ENCODE measurements around the gene TRIM40. TPM values are rescaled to one million over a fixed set of nuclear protein-coding genes. Genes with fewer than 3 reads are reported as not detected.

The TRIM40 gene
- total and polyA plus RNA-seq, 2 experiments from 2014 or later, result not detected

DNA sequence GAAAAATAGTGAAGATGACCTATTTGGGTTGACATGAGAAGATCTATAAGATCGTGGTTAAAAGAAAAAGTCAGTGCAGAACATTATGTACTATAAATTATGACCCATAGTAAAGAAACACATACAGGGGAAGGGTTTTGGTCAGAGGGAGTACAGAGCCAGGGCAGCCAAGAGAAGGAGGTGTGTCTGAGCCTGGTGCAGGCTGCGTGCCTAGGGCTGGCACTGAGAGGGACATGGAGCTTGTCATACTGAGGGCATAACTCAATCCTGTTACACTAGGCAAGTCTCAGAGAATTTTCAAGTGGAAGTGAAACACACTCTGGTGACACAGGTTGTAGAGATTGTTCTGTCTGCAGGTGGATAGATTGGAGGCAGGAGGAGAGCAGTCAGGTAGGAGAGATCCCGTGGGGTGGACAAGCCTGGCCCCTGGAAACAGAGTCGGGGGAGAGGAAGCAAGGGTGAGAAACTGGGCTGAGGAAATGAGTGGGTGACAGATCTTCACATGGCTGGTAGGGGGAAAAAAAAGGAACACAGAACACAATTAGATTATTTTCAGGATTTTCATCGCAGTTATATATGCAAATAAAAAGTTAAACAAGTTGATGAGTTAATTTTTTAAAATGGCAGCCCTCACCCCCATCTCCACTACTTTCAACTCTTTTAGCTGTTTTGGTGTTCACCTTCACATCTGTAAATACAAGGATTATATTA is 41.8 kb upstream of the TRIM40 start (continued):
- TF ChIP-seq, protein P1, sequence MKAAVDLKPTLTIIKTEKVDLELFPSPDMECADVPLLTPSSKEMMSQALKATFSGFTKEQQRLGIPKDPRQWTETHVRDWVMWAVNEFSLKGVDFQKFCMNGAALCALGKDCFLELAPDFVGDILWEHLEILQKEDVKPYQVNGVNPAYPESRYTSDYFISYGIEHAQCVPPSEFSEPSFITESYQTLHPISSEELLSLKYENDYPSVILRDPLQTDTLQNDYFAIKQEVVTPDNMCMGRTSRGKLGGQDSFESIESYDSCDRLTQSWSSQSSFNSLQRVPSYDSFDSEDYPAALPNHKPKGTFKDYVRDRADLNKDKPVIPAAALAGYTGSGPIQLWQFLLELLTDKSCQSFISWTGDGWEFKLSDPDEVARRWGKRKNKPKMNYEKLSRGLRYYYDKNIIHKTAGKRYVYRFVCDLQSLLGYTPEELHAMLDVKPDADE (IDR thresholded peaks at IDR 0.05), result no peak
- no peak for TF ChIP-seq POLR2AphosphoS5 (IDR thresholded peaks at IDR 0.05; ENCODE audit: low read depth)
- TF ChIP-seq, protein P2, sequence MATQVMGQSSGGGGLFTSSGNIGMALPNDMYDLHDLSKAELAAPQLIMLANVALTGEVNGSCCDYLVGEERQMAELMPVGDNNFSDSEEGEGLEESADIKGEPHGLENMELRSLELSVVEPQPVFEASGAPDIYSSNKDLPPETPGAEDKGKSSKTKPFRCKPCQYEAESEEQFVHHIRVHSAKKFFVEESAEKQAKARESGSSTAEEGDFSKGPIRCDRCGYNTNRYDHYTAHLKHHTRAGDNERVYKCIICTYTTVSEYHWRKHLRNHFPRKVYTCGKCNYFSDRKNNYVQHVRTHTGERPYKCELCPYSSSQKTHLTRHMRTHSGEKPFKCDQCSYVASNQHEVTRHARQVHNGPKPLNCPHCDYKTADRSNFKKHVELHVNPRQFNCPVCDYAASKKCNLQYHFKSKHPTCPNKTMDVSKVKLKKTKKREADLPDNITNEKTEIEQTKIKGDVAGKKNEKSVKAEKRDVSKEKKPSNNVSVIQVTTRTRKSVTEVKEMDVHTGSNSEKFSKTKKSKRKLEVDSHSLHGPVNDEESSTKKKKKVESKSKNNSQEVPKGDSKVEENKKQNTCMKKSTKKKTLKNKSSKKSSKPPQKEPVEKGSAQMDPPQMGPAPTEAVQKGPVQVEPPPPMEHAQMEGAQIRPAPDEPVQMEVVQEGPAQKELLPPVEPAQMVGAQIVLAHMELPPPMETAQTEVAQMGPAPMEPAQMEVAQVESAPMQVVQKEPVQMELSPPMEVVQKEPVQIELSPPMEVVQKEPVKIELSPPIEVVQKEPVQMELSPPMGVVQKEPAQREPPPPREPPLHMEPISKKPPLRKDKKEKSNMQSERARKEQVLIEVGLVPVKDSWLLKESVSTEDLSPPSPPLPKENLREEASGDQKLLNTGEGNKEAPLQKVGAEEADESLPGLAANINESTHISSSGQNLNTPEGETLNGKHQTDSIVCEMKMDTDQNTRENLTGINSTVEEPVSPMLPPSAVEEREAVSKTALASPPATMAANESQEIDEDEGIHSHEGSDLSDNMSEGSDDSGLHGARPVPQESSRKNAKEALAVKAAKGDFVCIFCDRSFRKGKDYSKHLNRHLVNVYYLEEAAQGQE (IDR thresholded peaks at IDR 0.05; ENCODE audit: unreplicated experiment), result no peak
- TF ChIP-seq EZH2 (IDR thresholded peaks at IDR 0.05; ENCODE audit: low read depth, unreplicated experiment), result no peak
- TF ChIP-seq NANOG (IDR thresholded peaks at IDR 0.05; ENCODE audit: borderline replicate concordance), result no peak
- no peak for TF ChIP-seq ZNF114 (CRISPR knock-in tag; IDR thresholded peaks at IDR 0.05)
- no peak for TF ChIP-seq STAT1 (IDR thresholded peaks at IDR 0.05; ENCODE audit: unreplicated experiment)
- TF ChIP-seq, protein P3, sequence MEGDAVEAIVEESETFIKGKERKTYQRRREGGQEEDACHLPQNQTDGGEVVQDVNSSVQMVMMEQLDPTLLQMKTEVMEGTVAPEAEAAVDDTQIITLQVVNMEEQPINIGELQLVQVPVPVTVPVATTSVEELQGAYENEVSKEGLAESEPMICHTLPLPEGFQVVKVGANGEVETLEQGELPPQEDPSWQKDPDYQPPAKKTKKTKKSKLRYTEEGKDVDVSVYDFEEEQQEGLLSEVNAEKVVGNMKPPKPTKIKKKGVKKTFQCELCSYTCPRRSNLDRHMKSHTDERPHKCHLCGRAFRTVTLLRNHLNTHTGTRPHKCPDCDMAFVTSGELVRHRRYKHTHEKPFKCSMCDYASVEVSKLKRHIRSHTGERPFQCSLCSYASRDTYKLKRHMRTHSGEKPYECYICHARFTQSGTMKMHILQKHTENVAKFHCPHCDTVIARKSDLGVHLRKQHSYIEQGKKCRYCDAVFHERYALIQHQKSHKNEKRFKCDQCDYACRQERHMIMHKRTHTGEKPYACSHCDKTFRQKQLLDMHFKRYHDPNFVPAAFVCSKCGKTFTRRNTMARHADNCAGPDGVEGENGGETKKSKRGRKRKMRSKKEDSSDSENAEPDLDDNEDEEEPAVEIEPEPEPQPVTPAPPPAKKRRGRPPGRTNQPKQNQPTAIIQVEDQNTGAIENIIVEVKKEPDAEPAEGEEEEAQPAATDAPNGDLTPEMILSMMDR (conservative IDR thresholded peaks at IDR 0.05; ENCODE audit: low read depth in 2 of 2), result no peak
- no peak for TF ChIP-seq JUNB (IDR thresholded peaks at IDR 0.05; ENCODE audit: unreplicated experiment)
- no peak for TF ChIP-seq EZH2phosphoT487 (IDR thresholded peaks at IDR 0.05; ENCODE audit: unreplicated experiment)

DNA sequence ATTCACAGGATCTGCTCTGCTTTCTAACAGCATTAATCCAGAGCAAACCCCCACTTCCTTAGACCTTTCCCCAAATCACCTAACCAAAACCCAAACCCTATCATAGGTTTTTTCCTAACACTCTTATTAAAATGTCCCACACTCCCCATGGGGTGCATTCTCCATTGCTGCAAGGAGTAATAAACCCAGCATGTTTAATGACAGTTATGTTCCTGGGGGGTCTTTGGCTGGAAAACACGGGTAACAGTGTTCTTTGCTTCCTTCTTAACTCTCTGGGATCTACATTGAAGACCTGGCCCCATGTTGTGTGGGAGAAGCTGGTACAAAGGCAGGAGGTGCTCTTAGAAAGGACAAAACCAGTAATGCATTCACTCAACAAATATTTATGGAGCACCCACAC is 39.1 kb upstream of the TRIM40 start:
- Histone ChIP-seq H3K4me3 (no peak overlapping the region), H3F3A (replicated peaks; ENCODE audit: low read depth) (no peaks in the 10 kb centered on the region; the same call in 1 of the 2 replicates), H4K20me1 (replicated peaks; ENCODE audit: insufficient read depth) (no peaks in the 10 kb centered on the region), H3K27me3 (ENCODE audit: insufficient read depth) (peaks cover 90% of the 10 kb centered on the region), H3K27ac (ENCODE audit: low read depth) (no peak overlapping the region), H3K4me1 (ENCODE audit: insufficient read depth) (peaks cover 19% of the 10 kb centered on the region), H3K4me2 (no peak overlapping the region), H3K9me2 (ENCODE audit: insufficient read depth) (no peaks in the 10 kb centered on the region), H3K79me2 (replicated peaks; ENCODE audit: insufficient read depth) (no peaks in the 10 kb centered on the region), H2AFZ (no peak overlapping the region), H3K36me3 (ENCODE audit: insufficient read depth) (no peaks in the 10 kb centered on the region)
- no peak overlapping the region for H3K27ac Mint-ChIP-seq
- H3K9me3 Mint-ChIP-seq, result no peaks in the 10 kb centered on the region; the same call in 2 of the 3 replicates
- peaks cover 54% of the 10 kb centered on the region for H3K27me3 Mint-ChIP-seq (ENCODE audit: insufficient read depth, low read depth, poor library complexity)
- no peak for TF ChIP-seq EZH2 (IDR thresholded peaks at IDR 0.05; ENCODE audit: low read depth, unreplicated experiment)
- no peak for TF ChIP-seq NANOG (IDR thresholded peaks at IDR 0.05; ENCODE audit: borderline replicate concordance)
- no peak for TF ChIP-seq ZNF331 (CRISPR knock-in tag; IDR thresholded peaks at IDR 0.05; ENCODE audit: low read depth)
- TF ChIP-seq, protein P4, sequence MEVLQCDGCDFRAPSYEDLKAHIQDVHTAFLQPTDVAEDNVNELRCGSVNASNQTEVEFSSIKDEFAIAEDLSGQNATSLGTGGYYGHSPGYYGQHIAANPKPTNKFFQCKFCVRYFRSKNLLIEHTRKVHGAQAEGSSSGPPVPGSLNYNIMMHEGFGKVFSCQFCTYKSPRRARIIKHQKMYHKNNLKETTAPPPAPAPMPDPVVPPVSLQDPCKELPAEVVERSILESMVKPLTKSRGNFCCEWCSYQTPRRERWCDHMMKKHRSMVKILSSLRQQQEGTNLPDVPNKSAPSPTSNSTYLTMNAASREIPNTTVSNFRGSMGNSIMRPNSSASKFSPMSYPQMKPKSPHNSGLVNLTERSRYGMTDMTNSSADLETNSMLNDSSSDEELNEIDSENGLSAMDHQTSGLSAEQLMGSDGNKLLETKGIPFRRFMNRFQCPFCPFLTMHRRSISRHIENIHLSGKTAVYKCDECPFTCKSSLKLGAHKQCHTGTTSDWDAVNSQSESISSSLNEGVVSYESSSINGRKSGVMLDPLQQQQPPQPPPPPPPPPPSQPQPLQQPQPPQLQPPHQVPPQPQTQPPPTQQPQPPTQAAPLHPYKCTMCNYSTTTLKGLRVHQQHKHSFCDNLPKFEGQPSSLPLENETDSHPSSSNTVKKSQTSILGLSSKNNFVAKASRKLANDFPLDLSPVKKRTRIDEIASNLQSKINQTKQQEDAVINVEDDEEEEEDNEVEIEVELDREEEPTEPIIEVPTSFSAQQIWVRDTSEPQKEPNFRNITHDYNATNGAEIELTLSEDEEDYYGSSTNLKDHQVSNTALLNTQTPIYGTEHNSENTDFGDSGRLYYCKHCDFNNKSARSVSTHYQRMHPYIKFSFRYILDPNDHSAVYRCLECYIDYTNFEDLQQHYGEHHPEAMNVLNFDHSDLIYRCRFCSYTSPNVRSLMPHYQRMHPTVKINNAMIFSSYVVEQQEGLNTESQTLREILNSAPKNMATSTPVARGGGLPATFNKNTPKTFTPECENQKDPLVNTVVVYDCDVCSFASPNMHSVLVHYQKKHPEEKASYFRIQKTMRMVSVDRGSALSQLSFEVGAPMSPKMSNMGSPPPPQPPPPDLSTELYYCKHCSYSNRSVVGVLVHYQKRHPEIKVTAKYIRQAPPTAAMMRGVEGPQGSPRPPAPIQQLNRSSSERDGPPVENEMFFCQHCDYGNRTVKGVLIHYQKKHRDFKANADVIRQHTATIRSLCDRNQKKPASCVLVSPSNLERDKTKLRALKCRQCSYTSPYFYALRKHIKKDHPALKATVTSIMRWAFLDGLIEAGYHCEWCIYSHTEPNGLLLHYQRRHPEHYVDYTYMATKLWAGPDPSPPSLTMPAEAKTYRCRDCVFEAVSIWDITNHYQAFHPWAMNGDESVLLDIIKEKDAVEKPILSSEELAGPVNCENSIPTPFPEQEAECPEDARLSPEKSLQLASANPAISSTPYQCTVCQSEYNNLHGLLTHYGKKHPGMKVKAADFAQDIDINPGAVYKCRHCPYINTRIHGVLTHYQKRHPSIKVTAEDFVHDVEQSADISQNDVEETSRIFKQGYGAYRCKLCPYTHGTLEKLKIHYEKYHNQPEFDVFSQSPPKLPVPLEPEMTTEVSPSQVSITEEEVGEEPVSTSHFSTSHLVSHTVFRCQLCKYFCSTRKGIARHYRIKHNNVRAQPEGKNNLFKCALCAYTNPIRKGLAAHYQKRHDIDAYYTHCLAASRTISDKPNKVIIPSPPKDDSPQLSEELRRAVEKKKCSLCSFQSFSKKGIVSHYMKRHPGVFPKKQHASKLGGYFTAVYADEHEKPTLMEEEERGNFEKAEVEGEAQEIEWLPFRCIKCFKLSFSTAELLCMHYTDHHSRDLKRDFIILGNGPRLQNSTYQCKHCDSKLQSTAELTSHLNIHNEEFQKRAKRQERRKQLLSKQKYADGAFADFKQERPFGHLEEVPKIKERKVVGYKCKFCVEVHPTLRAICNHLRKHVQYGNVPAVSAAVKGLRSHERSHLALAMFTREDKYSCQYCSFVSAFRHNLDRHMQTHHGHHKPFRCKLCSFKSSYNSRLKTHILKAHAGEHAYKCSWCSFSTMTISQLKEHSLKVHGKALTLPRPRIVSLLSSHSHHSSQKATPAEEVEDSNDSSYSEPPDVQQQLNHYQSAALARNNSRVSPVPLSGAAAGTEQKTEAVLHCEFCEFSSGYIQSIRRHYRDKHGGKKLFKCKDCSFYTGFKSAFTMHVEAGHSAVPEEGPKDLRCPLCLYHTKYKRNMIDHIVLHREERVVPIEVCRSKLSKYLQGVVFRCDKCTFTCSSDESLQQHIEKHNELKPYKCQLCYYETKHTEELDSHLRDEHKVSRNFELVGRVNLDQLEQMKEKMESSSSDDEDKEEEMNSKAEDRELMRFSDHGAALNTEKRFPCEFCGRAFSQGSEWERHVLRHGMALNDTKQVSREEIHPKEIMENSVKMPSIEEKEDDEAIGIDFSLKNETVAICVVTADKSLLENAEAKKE (CRISPR knock-in tag; IDR thresholded peaks at IDR 0.05), result no peak
- no peak for ATAC-seq
- H3K36me3 Mint-ChIP-seq (ENCODE audit: low read depth), result no peaks in the 10 kb centered on the region; the same call in 2 of the 3 replicates
- no peak for DNase-seq (ENCODE audit: low spot score)
- H3K4me3 Mint-ChIP-seq, result no peak overlapping the region
- peaks cover 22% of the 10 kb centered on the region for H3K4me1 Mint-ChIP-seq
